ENCODE results near the gene ADCYAP1. TPM values are rescaled to one million over a fixed set of nuclear protein-coding genes. Genes with fewer than 3 reads are reported as not detected.
"Not testable (repeated sequence)": the region's sequence is repeated elsewhere in the genome, so short reads cannot be mapped to it uniquely, and the experiment has no call there.

Gene ADCYAP1
- total RNA-seq (2021; fragmentation: NEBNext Ultra II Directional; extraction: Animal tissue kit (Norgen Biotek cat#: 25700)) = not detected
- long read RNA-seq = 0 reads

DNA sequence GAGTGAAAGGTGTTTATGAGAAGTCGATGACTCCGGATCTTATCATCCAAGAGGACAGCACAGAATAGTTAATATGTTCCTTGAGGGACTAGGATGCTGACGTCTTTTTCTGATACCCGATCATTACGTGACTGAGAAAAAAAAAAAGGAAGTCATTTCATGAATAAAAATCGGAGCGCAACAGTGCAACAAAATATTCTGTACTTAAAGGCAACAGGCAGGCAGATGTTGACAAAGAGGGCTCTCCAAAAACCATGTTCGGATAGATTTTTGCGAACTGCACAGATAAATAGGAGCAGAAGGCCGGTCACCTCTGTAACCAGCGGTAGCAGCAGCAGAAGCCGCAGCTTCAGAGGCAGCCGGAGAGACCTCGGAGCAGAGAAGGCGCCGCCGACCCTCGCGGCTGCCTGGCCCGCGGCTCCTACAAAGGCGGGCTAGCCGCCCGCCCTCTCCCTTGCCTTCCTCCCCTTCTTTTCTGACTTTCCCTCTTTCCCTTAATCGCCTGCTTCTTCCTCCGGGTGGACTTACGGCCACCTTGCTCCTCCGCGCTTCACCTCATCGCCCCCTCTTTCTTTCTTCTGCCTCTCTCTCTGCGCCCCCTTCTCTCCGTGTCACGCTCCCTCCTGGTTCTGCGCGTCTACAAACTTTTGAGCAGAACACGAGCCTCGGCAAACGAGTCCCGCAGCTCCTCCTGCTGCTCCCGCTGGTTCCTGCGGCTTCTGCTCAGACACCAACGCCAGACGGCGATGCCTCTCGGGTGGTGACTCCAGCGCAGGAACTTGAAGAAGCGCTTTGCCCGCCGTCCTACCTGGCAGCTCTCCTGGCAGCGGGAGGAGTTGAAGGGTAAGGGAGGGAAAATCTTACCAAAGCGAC, at the start of gene ADCYAP1:
Gene ADCYAP1 (plus strand): TSS at position 654 of the 873 bp plus-strand sequence. CDS start 516 bp downstream, outside the sequence.
- H3K9me3 Mint-ChIP-seq = no peaks in the 10 kb centered on the region
- peak within 1 kb of the TSS; percentile 46 for H3K4me3 Mint-ChIP-seq
- H3K36me3 Mint-ChIP-seq (ENCODE audit: low read depth) = peaks cover 3% of the 10 kb centered on the region; the same call in 1 of the 2 replicates
- no peak within 1 kb of the TSS for H3K27ac Mint-ChIP-seq
- peaks cover 6% of the 10 kb centered on the region for H3K4me1 Mint-ChIP-seq (ENCODE audit: low read depth)
- TF ChIP-seq, protein P1, sequence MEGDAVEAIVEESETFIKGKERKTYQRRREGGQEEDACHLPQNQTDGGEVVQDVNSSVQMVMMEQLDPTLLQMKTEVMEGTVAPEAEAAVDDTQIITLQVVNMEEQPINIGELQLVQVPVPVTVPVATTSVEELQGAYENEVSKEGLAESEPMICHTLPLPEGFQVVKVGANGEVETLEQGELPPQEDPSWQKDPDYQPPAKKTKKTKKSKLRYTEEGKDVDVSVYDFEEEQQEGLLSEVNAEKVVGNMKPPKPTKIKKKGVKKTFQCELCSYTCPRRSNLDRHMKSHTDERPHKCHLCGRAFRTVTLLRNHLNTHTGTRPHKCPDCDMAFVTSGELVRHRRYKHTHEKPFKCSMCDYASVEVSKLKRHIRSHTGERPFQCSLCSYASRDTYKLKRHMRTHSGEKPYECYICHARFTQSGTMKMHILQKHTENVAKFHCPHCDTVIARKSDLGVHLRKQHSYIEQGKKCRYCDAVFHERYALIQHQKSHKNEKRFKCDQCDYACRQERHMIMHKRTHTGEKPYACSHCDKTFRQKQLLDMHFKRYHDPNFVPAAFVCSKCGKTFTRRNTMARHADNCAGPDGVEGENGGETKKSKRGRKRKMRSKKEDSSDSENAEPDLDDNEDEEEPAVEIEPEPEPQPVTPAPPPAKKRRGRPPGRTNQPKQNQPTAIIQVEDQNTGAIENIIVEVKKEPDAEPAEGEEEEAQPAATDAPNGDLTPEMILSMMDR (IDR thresholded peaks at IDR 0.05) = no peak
- no peak for DNase-seq
- H3K27me3 Mint-ChIP-seq (ENCODE audit: insufficient read depth) = peaks cover 34% of the 10 kb centered on the region

DNA sequence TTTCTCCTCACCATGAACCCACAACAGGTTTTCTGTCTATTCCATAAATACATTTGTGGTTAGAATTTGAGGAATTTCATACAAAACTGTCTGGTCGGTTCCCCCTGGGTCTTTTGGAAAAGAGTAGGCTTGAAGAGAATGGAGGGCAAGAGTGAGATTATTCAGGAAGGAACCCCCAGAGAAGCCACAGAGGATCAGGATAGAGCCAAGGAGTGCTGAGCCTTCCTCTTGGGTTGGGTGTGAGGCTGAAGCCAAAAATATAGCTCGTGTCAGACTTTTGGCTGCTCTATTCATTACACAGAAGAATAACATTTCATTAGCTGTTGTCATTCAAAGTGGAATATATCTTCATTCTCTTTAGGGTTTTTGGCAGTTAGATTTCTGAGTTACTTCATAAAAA, 46.7 kb upstream of the ADCYAP1 start:
- Mint-ChIP-seq H3K27me3 (ENCODE audit: insufficient read depth) (peaks cover 36% of the 10 kb centered on the region), H3K4me3 (no peak overlapping the region), H3K36me3 (ENCODE audit: low read depth) (no peaks in the 10 kb centered on the region), H3K4me1 (ENCODE audit: low read depth) (no peaks in the 10 kb centered on the region; the same call in 1 of the 2 replicates), H3K27ac (no peak overlapping the region), H3K9me3 (no peaks in the 10 kb centered on the region)
- DNase-seq = no peak
- TF ChIP-seq, protein P1 (IDR thresholded peaks at IDR 0.05) = no peak

DNA sequence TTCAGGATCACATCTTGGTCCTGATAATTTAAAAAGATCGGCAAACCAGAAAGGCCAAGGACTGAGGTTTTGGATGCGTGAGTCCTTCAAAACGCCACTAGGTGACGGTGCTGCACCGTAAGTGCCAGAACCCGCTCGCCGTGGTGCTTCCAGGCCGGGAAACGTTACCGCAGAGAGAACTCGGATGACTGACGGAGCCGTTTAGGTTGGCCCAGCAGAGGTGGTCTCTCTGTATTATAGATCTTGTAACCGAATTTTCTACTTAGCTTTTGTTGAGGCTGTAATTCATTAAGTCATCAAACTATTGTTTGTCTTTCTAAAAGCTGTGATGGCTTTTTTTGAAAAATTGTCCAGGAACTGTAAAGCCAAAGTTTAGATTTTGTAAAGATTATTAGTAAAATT, 39.8 kb upstream of the ADCYAP1 start:
- DNase-seq = peak; percentile 45
- Mint-ChIP-seq H3K9me3 (no peaks in the 10 kb centered on the region), H3K27ac (no peak overlapping the region), H3K4me1 (ENCODE audit: low read depth) (peaks cover 14% of the 10 kb centered on the region), H3K27me3 (ENCODE audit: insufficient read depth) (peaks cover 22% of the 10 kb centered on the region), H3K4me3 (no peak overlapping the region), H3K36me3 (ENCODE audit: low read depth) (no peaks in the 10 kb centered on the region)
- TF ChIP-seq, protein P1 (IDR thresholded peaks at IDR 0.05) = peak; percentile 95

DNA sequence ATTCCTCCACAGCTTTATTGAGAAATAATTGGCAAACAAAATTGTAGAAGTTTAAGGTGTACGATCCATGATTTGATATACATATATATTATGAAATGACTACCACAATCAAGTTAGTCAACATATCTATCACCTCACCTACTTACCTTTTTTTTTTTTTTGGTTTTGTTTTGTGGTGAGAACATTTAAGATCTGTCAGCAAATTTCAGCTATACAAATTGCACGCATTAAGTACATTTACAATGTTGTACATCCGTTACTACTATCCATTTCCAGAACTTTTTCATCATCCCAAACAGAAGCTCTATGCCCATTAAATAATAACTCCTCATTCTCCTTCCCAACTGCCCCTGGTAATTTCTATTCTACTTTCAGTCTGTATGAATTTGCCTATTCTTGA, 37.4 kb upstream of the ADCYAP1 start:
- TF ChIP-seq, protein P1 (IDR thresholded peaks at IDR 0.05) = no peak
- Mint-ChIP-seq H3K27ac (no peak overlapping the region), H3K36me3 (ENCODE audit: low read depth) (no peaks in the 10 kb centered on the region), H3K9me3 (no peaks in the 10 kb centered on the region), H3K4me1 (ENCODE audit: low read depth) (peaks cover 14% of the 10 kb centered on the region), H3K4me3 (no peak overlapping the region), H3K27me3 (ENCODE audit: insufficient read depth) (peaks cover 22% of the 10 kb centered on the region)
- DNase-seq = no peak

DNA sequence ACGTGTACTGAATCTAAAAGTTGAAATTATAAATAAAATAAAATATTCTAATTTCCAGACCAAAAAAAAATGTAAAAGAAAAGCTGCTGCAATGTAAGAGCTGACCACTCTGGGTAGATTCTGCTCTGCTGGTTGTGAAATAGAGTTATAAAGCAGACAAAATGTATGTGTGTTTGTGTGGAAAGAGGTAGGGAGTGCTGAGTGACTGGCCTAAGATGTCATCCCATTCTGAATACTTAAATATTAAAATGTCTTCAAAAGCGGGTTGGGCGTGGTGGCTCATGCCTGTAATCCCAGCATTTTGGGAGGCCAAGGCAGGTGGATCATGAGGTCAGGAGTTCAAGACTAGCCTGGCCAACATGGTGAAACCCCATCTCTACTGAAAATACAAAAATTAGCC, 31.2 kb upstream of the ADCYAP1 start:
- H3K27ac Mint-ChIP-seq; H3K9me3 Mint-ChIP-seq; H3K36me3 Mint-ChIP-seq (ENCODE audit: low read depth); DNase-seq; H3K4me3 Mint-ChIP-seq; H3K4me1 Mint-ChIP-seq (ENCODE audit: low read depth): not testable (repeated sequence)
- peaks cover 11% of the 10 kb centered on the region for H3K27me3 Mint-ChIP-seq (ENCODE audit: insufficient read depth)

DNA sequence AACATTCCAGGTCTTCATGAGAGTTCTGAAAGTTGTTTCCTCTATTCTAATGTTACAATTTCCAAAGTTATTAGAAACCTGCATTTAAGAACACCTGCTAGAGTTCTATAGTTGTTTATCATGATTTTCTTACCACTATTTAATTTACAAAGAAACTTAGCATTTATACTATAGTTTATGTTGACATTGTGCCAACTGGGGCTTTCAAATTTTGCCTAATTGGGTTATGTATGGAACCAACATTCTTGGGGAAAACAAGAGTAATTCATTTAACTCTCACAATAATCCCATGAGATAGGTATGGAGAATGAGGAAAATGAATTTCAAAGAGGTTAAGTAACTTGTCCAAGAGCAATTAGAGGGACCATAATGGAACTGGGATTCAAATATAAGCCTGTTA, 28.8 kb upstream of the ADCYAP1 start:
- Mint-ChIP-seq H3K36me3 (ENCODE audit: low read depth) (no peaks in the 10 kb centered on the region), H3K27ac (no peak overlapping the region), H3K4me3 (no peak overlapping the region), H3K9me3 (no peaks in the 10 kb centered on the region), H3K27me3 (ENCODE audit: insufficient read depth) (peaks cover 10% of the 10 kb centered on the region), H3K4me1 (ENCODE audit: low read depth) (no peaks in the 10 kb centered on the region)
- TF ChIP-seq, protein P1 (IDR thresholded peaks at IDR 0.05) = no peak
- no peak for DNase-seq

Data from HFFc6 (cell line).